ENCODE results near the gene CEP135. TPM values are rescaled to one million over a fixed set of nuclear protein-coding genes. Genes with fewer than 3 reads are reported as not detected.

CEP135 gene
- total RNA-seq, 1 experiment from 2014 or later, result 15.3 TPM

GRCh38 chr4:55941881-55942396 is 6.8 kb upstream of the CEP135 start:
- TF ChIP-seq CTCF (conservative IDR thresholded peaks at IDR 0.05; ENCODE audit: low read depth, low read length), result no peak
- no peak for TF ChIP-seq EZH2 (IDR thresholded peaks at IDR 0.05; ENCODE audit: borderline replicate concordance, low read depth, low read length, poor library complexity, severe bottlenecking)
- ChIA-PET CTCF (no interaction called here), POLR2A (ENCODE audit: low non-redundant PET) (no interaction called here)
- H3K4me3 ChIP-seq (ENCODE audit: low read depth, low read length, poor library complexity, severe bottlenecking), result no peak overlapping the region
- H3K27ac ChIP-seq (ENCODE audit: low read depth, low read length, poor library complexity, severe bottlenecking), result no peak overlapping the region
- H3K9me3 ChIP-seq (ENCODE audit: low read depth, low read length, poor library complexity, severe bottlenecking), result no peaks in the 10 kb centered on the region
- intact Hi-C loops (cut with micrococcal nuclease; ENCODE audit: unreplicated experiment), result no loop called here
- no peaks in the 10 kb centered on the region for H3K36me3 ChIP-seq (ENCODE audit: insufficient read depth, low read length, poor library complexity, severe bottlenecking)
- no peak for DNase-seq (ENCODE audit: low spot score)
- H3K4me1 ChIP-seq (ENCODE audit: insufficient read depth, low read length, poor library complexity, severe bottlenecking), result no peaks in the 10 kb centered on the region
- BruUV-seq (replicated peaks), result no TSS peak
- no peaks in the 10 kb centered on the region for H3K27me3 ChIP-seq (replicated peaks; ENCODE audit: insufficient read depth, low read depth, low read length, poor library complexity)

DNA sequence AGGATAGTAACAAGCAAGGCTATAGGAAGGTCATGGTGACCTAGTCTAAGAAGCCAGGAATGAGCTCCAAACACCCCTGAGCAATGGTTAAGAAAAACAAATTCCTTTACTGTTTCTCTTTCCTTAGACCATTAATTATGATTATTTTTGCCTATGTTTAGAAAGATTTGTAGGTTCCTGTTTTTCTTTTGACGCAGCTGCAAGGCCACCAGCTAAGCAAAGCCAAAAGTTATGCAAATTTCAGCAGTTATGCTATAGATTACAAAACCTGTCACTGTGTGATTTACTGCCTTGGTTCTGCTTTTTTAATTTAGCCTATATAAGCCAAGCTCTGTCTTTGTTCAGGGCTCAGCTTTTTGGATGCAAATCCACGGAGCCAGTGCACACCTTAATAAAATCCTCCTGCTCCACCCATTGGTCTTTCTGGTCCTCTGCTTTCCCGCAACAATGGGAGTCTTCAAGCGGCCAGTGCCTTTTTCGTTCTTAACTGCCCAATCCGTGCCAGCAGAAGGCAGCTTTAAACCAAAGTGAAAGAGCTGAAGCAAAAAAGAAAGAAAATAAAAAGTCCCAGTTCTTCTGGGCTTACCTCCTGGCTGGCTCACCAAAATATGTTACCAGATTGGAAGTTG is 1.4 kb upstream of the CEP135 start:
- Histone ChIP-seq H3K27me3 (replicated peaks; ENCODE audit: insufficient read depth, low read depth, low read length, poor library complexity) (no peaks in the 10 kb centered on the region), H3K36me3 (ENCODE audit: insufficient read depth, low read length, poor library complexity, severe bottlenecking) (peaks cover 4% of the 10 kb centered on the region), H3K9me3 (ENCODE audit: low read depth, low read length, poor library complexity, severe bottlenecking) (no peaks in the 10 kb centered on the region), H3K4me3 (ENCODE audit: low read depth, low read length, poor library complexity, severe bottlenecking) (peak overlapping the region; percentile 76), H3K27ac (ENCODE audit: low read depth, low read length, poor library complexity, severe bottlenecking) (peak overlapping the region; percentile 30), H3K4me1 (ENCODE audit: insufficient read depth, low read length, poor library complexity, severe bottlenecking) (peaks cover 13% of the 10 kb centered on the region)
- BruUV-seq (replicated peaks), result TSS peak; percentile 22
- intact Hi-C loops (cut with micrococcal nuclease; ENCODE audit: unreplicated experiment), result no loop called here
- CTCF ChIA-PET, result no interaction called here
- POLR2A ChIA-PET (ENCODE audit: low non-redundant PET), result no interaction called here
- DNase-seq (ENCODE audit: low spot score), result peak; percentile 2
- no peak for TF ChIP-seq CTCF (conservative IDR thresholded peaks at IDR 0.05; ENCODE audit: low read depth, low read length)
- TF ChIP-seq EZH2 (IDR thresholded peaks at IDR 0.05; ENCODE audit: borderline replicate concordance, low read depth, low read length, poor library complexity, severe bottlenecking), result no peak

DNA sequence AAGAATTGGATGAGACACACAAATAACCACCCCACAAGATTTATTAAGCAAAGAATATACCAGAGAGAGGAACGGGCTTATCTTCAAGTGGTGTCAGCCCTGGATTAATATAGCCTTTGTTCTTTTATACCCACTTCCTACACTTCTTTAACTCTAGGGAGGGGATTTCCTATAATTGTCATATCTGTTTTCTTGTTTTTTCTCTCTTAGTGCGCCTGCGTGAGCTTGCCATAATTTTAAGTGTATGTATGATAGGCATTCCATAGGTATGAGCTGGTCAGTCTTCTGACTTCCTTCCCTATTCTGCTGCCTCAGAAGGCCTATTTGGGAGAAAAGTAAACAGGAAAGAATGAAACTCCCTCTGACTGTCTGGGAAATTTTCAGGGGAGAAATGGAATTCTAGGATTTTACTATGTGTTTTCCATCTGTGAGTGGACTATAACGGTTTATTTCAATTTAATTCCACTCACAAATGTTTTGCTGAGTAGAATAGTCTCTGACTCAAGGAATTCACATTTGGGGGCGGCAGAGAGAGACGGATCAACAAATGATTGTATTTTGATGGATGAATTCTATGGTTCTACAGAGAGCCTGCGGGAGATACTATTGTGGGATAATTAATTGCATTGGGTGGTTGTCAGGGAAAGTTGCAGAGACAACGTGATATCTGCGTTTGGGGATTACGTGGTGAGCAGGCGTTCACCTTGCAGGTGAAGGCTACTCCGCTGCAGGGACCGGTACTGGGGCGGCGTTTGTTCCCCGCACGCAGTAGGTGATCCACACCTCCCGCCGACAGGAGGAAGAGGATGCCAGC is 626 bp upstream of the CEP135 start:
- peak overlapping the region; percentile 30 for H3K27ac ChIP-seq (ENCODE audit: low read depth, low read length, poor library complexity, severe bottlenecking)
- intact Hi-C loops (cut with micrococcal nuclease; ENCODE audit: unreplicated experiment), result loop anchor here (2.0 kb wide), 2 partner anchors 353 to 489 kb away; partner anchors contain the start of gene PAICS
- no peak for TF ChIP-seq EZH2 (IDR thresholded peaks at IDR 0.05; ENCODE audit: borderline replicate concordance, low read depth, low read length, poor library complexity, severe bottlenecking)
- no peak for TF ChIP-seq CTCF (conservative IDR thresholded peaks at IDR 0.05; ENCODE audit: low read depth, low read length)
- ChIA-PET CTCF (interaction anchor here (0.5 kb wide), 1 partner anchor 100 kb away, joined by 3 read pairs; no protein-coding TSS in a partner anchor), POLR2A (ENCODE audit: low non-redundant PET) (no interaction called here)
- H3K4me3 ChIP-seq (ENCODE audit: low read depth, low read length, poor library complexity, severe bottlenecking), result peak overlapping the region; percentile 76
- peaks cover 13% of the 10 kb centered on the region for H3K4me1 ChIP-seq (ENCODE audit: insufficient read depth, low read length, poor library complexity, severe bottlenecking)
- peaks cover 4% of the 10 kb centered on the region for H3K36me3 ChIP-seq (ENCODE audit: insufficient read depth, low read length, poor library complexity, severe bottlenecking)
- DNase-seq (ENCODE audit: low spot score), result peak; percentile 41
- no peaks in the 10 kb centered on the region for H3K27me3 ChIP-seq (replicated peaks; ENCODE audit: insufficient read depth, low read depth, low read length, poor library complexity)
- no TSS peak for BruUV-seq (replicated peaks)
- no peaks in the 10 kb centered on the region for H3K9me3 ChIP-seq (ENCODE audit: low read depth, low read length, poor library complexity, severe bottlenecking)
